Liver (tissue), 2 donors: ENCODE results near the gene SELENOF.

Source experiments
- MAX ChIP-seq: IDR thresholded peaks from 2 replicates; pipeline ENCODE4 v1.6.1; 2016; ENCODE audit warnings: antibody characterized with exemption
- TF ChIP-seq, protein P1 (sequence below): fragments of 150-350 bp; IDR thresholded peaks from 2 replicates; pipeline ENCODE4 v1.5.1; 2017; ENCODE audit warnings: improper control_type of control experiment, low read depth, low read length; ENCODE audit not compliant: missing input control
- TF ChIP-seq, protein P2 (sequence below): IDR thresholded peaks from 2 replicates; pipeline ENCODE4 v1.6.1; 2016; ENCODE audit warnings: antibody characterized with exemption, mild to moderate bottlenecking
- donor health status: healthy.

DNA sequence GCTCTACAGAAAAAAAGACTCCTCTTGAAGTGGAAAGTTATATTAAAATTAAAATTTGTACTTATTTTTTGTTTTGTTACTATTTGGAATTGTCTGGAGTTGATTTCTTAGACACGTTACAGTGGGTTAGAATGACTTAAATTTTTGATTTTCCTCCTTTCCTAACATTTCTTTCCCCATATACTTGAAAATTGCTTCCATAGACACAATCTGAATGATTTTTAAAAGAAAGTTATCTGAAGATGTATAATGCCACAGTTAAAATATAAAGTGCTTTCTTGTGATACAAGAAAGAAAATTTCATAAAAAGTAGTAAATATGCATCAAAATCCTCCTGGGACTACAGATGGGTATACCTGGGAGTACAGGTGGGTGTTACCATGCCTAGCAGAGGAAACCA lies 2.8 kb upstream of the SELENOF start:
- no peak for TF ChIP-seq MAX
- TF ChIP-seq, protein P1, sequence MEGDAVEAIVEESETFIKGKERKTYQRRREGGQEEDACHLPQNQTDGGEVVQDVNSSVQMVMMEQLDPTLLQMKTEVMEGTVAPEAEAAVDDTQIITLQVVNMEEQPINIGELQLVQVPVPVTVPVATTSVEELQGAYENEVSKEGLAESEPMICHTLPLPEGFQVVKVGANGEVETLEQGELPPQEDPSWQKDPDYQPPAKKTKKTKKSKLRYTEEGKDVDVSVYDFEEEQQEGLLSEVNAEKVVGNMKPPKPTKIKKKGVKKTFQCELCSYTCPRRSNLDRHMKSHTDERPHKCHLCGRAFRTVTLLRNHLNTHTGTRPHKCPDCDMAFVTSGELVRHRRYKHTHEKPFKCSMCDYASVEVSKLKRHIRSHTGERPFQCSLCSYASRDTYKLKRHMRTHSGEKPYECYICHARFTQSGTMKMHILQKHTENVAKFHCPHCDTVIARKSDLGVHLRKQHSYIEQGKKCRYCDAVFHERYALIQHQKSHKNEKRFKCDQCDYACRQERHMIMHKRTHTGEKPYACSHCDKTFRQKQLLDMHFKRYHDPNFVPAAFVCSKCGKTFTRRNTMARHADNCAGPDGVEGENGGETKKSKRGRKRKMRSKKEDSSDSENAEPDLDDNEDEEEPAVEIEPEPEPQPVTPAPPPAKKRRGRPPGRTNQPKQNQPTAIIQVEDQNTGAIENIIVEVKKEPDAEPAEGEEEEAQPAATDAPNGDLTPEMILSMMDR: no peak
- TF ChIP-seq, protein P2, sequence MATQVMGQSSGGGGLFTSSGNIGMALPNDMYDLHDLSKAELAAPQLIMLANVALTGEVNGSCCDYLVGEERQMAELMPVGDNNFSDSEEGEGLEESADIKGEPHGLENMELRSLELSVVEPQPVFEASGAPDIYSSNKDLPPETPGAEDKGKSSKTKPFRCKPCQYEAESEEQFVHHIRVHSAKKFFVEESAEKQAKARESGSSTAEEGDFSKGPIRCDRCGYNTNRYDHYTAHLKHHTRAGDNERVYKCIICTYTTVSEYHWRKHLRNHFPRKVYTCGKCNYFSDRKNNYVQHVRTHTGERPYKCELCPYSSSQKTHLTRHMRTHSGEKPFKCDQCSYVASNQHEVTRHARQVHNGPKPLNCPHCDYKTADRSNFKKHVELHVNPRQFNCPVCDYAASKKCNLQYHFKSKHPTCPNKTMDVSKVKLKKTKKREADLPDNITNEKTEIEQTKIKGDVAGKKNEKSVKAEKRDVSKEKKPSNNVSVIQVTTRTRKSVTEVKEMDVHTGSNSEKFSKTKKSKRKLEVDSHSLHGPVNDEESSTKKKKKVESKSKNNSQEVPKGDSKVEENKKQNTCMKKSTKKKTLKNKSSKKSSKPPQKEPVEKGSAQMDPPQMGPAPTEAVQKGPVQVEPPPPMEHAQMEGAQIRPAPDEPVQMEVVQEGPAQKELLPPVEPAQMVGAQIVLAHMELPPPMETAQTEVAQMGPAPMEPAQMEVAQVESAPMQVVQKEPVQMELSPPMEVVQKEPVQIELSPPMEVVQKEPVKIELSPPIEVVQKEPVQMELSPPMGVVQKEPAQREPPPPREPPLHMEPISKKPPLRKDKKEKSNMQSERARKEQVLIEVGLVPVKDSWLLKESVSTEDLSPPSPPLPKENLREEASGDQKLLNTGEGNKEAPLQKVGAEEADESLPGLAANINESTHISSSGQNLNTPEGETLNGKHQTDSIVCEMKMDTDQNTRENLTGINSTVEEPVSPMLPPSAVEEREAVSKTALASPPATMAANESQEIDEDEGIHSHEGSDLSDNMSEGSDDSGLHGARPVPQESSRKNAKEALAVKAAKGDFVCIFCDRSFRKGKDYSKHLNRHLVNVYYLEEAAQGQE: no peak
